ENCODE data around the gene OBSCN.

- TF ChIP-seq CTCF (IDR thresholded peaks at IDR 0.05) (no peak), POLR2A (IDR thresholded peaks at IDR 0.05) (no peak)
These were observed 49.0 kb downstream of the OBSCN start for GRCh38 chr1:228256626-228257375.

Data from adrenal gland (tissue), 5 donors.